Panc1 (cell line): ENCODE data around the gene WDR75. TPM values are rescaled to one million over a fixed set of nuclear protein-coding genes. Genes with fewer than 3 reads are reported as not detected.

Experiments used
- ATAC-seq: fragments of 200-7000 bp; cut with Tn5 transposase; 2 replicates; pipeline ENCODE4 v1.9.1; 2020; ENCODE audit warnings: mild to moderate bottlenecking, moderate library complexity
- BruUV-seq: library from RNA; stranded (reverse); fragments of 400-500 nt; replicated peaks from 2 replicates; lab custom pipeline; 2021; lab: Mats Ljungman, UMichigan
- CTCF ChIA-PET: fragments of 300-600 bp; sonication (Branson Sonifier 250); formaldehyde crosslinking; loops from one replicate; lab custom pipeline; 2022; ENCODE audit warnings: antibody characterized with exemption; lab: Charles Lee
- POLR2A ChIA-PET: fragments of 300-600 bp; sonication (Branson Sonifier 250); formaldehyde crosslinking; loops from one replicate; lab custom pipeline; 2022; ENCODE audit warnings: antibody characterized with exemption; lab: Charles Lee
- DNase-seq: peaks from one replicate; pipeline ENCODE4 v3.0.0-alpha.2; 2010; ENCODE audit warnings: low read depth, low spot score
- H3K27ac ChIP-seq: 2 replicates; pipeline ENCODE4 v1.5.1; 2011; ENCODE audit warnings: mild to moderate bottlenecking, low read length, inconsistent platforms
- H3K27me3 ChIP-seq: fragments of 200-500 bp; sonication (Bioruptor generic); 2 replicates; pipeline ENCODE4 v1.6.0; 2014; ENCODE audit warnings: low read length, inconsistent platforms; ENCODE audit not compliant: control insufficient read depth, insufficient read depth
- H3K36me3 ChIP-seq: fragments of 200-500 bp; sonication (Bioruptor generic); 2 replicates; pipeline ENCODE4 v1.5.1; 2014; ENCODE audit warnings: inconsistent platforms, mild to moderate bottlenecking, low read length, moderate library complexity; ENCODE audit not compliant: control insufficient read depth, insufficient read depth
- H3K4me1 ChIP-seq: 2 replicates; pipeline ENCODE4 v1.5.1; 2011; ENCODE audit warnings: inconsistent platforms, mild to moderate bottlenecking, low read length, moderate library complexity; ENCODE audit not compliant: control insufficient read depth, insufficient read depth
- H3K4me3 ChIP-seq, 2 experiments: 2 replicates each; pipeline ENCODE4 v1.5.1; 2011 to 2012; ENCODE audit warnings: low read depth in 2 of 2, low read length in 2 of 2, mild to moderate bottlenecking in 2 of 2, inconsistent platforms in 1 of 2, moderate library complexity in 1 of 2
- H3K9me3 ChIP-seq: fragments of 200-500 bp; sonication (Bioruptor generic); 2 replicates; pipeline ENCODE4 v1.5.1; 2014; ENCODE audit warnings: low read depth, mild to moderate bottlenecking, inconsistent platforms, low read length, moderate library complexity; ENCODE audit not compliant: control insufficient read depth, insufficient read depth
- CTCF ChIP-seq: fragments of 450-650 bp; IDR thresholded peaks from 2 replicates; pipeline ENCODE4 v1.5.1; 2017; ENCODE audit warnings: mild to moderate bottlenecking
- POLR2AphosphoS5 ChIP-seq: IDR thresholded peaks from 2 replicates; pipeline ENCODE4 v1.6.1; 2012; ENCODE audit warnings: mild to moderate bottlenecking, low read depth, low read length, moderate library complexity
- REST ChIP-seq, 2 experiments: IDR thresholded peaks; 2 replicates each; pipeline ENCODE4 v1.6.1; 2011 to 2012; ENCODE audit warnings: low read depth in 2 of 2, control low read depth in 1 of 2, low read length in 1 of 2, mild to moderate bottlenecking in 1 of 2, moderate library complexity in 1 of 2; ENCODE audit not compliant: insufficient read depth in 1 of 2
- SIN3A ChIP-seq: IDR thresholded peaks from 2 replicates; pipeline ENCODE4 v1.6.1; 2012; ENCODE audit warnings: low read depth, mild to moderate bottlenecking, low read length, moderate library complexity, borderline replicate concordance; ENCODE audit not compliant: insufficient read depth
- TCF7L2 ChIP-seq: IDR thresholded peaks from 2 replicates; pipeline ENCODE4 v1.6.1; 2011; ENCODE audit warnings: mild to moderate bottlenecking, low read depth, low read length, inconsistent platforms
- in situ Hi-C: cut with HindIII; loops from 2 replicates; pipeline ENCODE4 v1.10.0; 2016; ENCODE audit warnings: low sequenced_read_pairs, low pct_unique_long_range_greater_than_20kb
- intact Hi-C: fragments of 100-400 bp; cut with micrococcal nuclease; formaldehyde crosslinking; loops from one replicate; pipeline ENCODE4 v1.10.0; 2022; ENCODE audit not compliant: unreplicated experiment
- total RNA-seq: library from RNA; stranded (reverse); gene quantifications from one replicate; pipeline ENCODE4 v1.2.1, GENCODE V29; 2021; ENCODE audit not compliant: unreplicated experiment

The WDR75 gene
- total RNA-seq, 1 experiment from 2014 or later = 58.3 TPM

- no peaks in the 10 kb centered on the region for H3K27me3 ChIP-seq
- no TSS peak for BruUV-seq
- no peak for DNase-seq
- H3K4me3 ChIP-seq = no peak overlapping the region
- TF ChIP-seq TCF7L2 (no peak), POLR2AphosphoS5 (no peak)
- no peaks in the 10 kb centered on the region for H3K4me1 ChIP-seq
- peaks cover 89% of the 10 kb centered on the region for H3K36me3 ChIP-seq
- CTCF ChIA-PET = no interaction called here
- POLR2A ChIA-PET = no interaction called here
- H3K9me3 ChIP-seq = no peaks in the 10 kb centered on the region
- in situ Hi-C loops (no loop called here), intact Hi-C loops (no loop called here)
- no peak overlapping the region for H3K27ac ChIP-seq
- no peak for ATAC-seq
Observed at GRCh38 chr2:189466046-189466445, 24.8 kb downstream of the WDR75 start.

GRCh38 chr2:189466656-189467055, 25.4 kb downstream of the WDR75 start:
- ATAC-seq (no peak), DNase-seq (no peak)
- Histone ChIP-seq H3K27ac (no peak overlapping the region), H3K27me3 (no peaks in the 10 kb centered on the region), H3K4me1 (no peaks in the 10 kb centered on the region), H3K4me3 (no peak overlapping the region), H3K36me3 (peaks cover 91% of the 10 kb centered on the region), H3K9me3 (no peaks in the 10 kb centered on the region)
- ChIA-PET CTCF (no interaction called here), POLR2A (no interaction called here)
- BruUV-seq = no TSS peak
- intact Hi-C loops = no loop called here
- TF ChIP-seq SIN3A (no peak), TCF7L2 (no peak), REST (IDR thresholded peaks at IDR 0.05; ENCODE audit: insufficient read depth in 1 of 2, low read depth in 2 of 2, low read length in 1 of 2) (no peak), CTCF (peak; percentile 53; the same call in 1 of the 2 replicates)
- in situ Hi-C loops = no loop called here

- Histone ChIP-seq H3K36me3 (peaks cover 94% of the 10 kb centered on the region), H3K27me3 (no peaks in the 10 kb centered on the region), H3K4me3 (no peak overlapping the region), H3K27ac (no peak overlapping the region), H3K9me3 (no peaks in the 10 kb centered on the region), H3K4me1 (no peaks in the 10 kb centered on the region)
- intact Hi-C loops = no loop called here
- in situ Hi-C loops = no loop called here
- TF ChIP-seq TCF7L2 (no peak), REST (IDR thresholded peaks at IDR 0.05; ENCODE audit: insufficient read depth in 1 of 2, low read depth in 2 of 2, low read length in 1 of 2) (no peak), POLR2AphosphoS5 (no peak), CTCF (no peak), SIN3A (no peak)
- POLR2A ChIA-PET = no interaction called here
- BruUV-seq = no TSS peak
- CTCF ChIA-PET = no interaction called here
- ATAC-seq = no peak
- no peak for DNase-seq
Observed at GRCh38 chr2:189467160-189467559, 25.9 kb downstream of the WDR75 start.
